Nephron progenitor cell (in vitro differentiated cells): ENCODE measurements around the gene RAPGEF5.

Source experiments
- DNase-seq: peaks from one replicate; pipeline ENCODE4 v3.0.0; 2021
- H3K27ac Mint-ChIP-seq: 2 replicates; pipeline ENCODE4 v1.8.0; 2021; ENCODE audit warnings: mild to moderate bottlenecking, moderate library complexity, mixed read lengths
- H3K27me3 Mint-ChIP-seq: 2 replicates; pipeline ENCODE4 v1.8.0; 2021; ENCODE audit warnings: mild to moderate bottlenecking, low read depth, mixed read lengths; ENCODE audit not compliant: poor library complexity
- H3K36me3 Mint-ChIP-seq: 2 replicates; pipeline ENCODE4 v1.8.0; 2021; ENCODE audit warnings: low read depth, mixed read lengths
- H3K4me1 Mint-ChIP-seq: 2 replicates; pipeline ENCODE4 v1.8.0; 2021; ENCODE audit warnings: mixed read lengths
- H3K4me3 Mint-ChIP-seq: 2 replicates; pipeline ENCODE4 v1.8.0; 2021; ENCODE audit warnings: mild to moderate bottlenecking, moderate library complexity, mixed read lengths
- H3K9me3 Mint-ChIP-seq: 2 replicates; pipeline ENCODE4 v1.8.0; 2021; ENCODE audit warnings: mild to moderate bottlenecking, moderate library complexity, mixed read lengths
- CTCF ChIP-seq: fragments of 200-600 bp; sonication (generic); IDR thresholded peaks from 2 replicates; pipeline ENCODE4 v1.5.0; 2021; ENCODE audit warnings: antibody characterized with exemption

RAPGEF5 gene

GRCh38 chr7:22251281-22251680 is 105.7 kb downstream of the RAPGEF5 start:
- peaks cover 8% of the 10 kb centered on the region for H3K27me3 Mint-ChIP-seq
- H3K9me3 Mint-ChIP-seq = peaks cover 15% of the 10 kb centered on the region
- peaks cover 26% of the 10 kb centered on the region for H3K4me1 Mint-ChIP-seq
- H3K36me3 Mint-ChIP-seq = peaks cover 12% of the 10 kb centered on the region
- no peak for DNase-seq
- no peak overlapping the region for H3K4me3 Mint-ChIP-seq
- no peak for TF ChIP-seq CTCF
- H3K27ac Mint-ChIP-seq = no peak overlapping the region

GRCh38 chr7:22250390-22250789 is 106.6 kb downstream of the RAPGEF5 start:
- peaks cover 20% of the 10 kb centered on the region for H3K4me1 Mint-ChIP-seq
- H3K4me3 Mint-ChIP-seq = no peak overlapping the region
- DNase-seq = no peak
- peaks cover 21% of the 10 kb centered on the region for H3K36me3 Mint-ChIP-seq
- TF ChIP-seq CTCF = no peak
- peaks cover 8% of the 10 kb centered on the region for H3K27me3 Mint-ChIP-seq
- peaks cover 24% of the 10 kb centered on the region for H3K9me3 Mint-ChIP-seq
- H3K27ac Mint-ChIP-seq = no peak overlapping the region

- H3K9me3 Mint-ChIP-seq = peaks cover 30% of the 10 kb centered on the region
- H3K27me3 Mint-ChIP-seq = peaks cover 4% of the 10 kb centered on the region
- no peak for TF ChIP-seq CTCF
- DNase-seq = no peak
- no peak overlapping the region for H3K4me3 Mint-ChIP-seq
- peaks cover 28% of the 10 kb centered on the region for H3K36me3 Mint-ChIP-seq
- H3K4me1 Mint-ChIP-seq = peaks cover 18% of the 10 kb centered on the region
- H3K27ac Mint-ChIP-seq = no peak overlapping the region
Observed at GRCh38 chr7:22248111-22248809, 108.7 kb downstream of the RAPGEF5 start.

- peaks cover 23% of the 10 kb centered on the region for H3K9me3 Mint-ChIP-seq
- no peak overlapping the region for H3K4me3 Mint-ChIP-seq
- DNase-seq = no peak
- peaks cover 28% of the 10 kb centered on the region for H3K36me3 Mint-ChIP-seq
- peaks cover 4% of the 10 kb centered on the region for H3K4me1 Mint-ChIP-seq
- TF ChIP-seq CTCF = no peak
- H3K27ac Mint-ChIP-seq = no peak overlapping the region
- no peaks in the 10 kb centered on the region for H3K27me3 Mint-ChIP-seq
Observed at GRCh38 chr7:22241805-22242390, 115.1 kb downstream of the RAPGEF5 start.

- peaks cover 20% of the 10 kb centered on the region for H3K36me3 Mint-ChIP-seq
- H3K4me1 Mint-ChIP-seq = peaks cover 4% of the 10 kb centered on the region
Observed at GRCh38 chr7:22240904-22241571, 115.9 kb downstream of the RAPGEF5 start.

More at GRCh38 chr7:22240904-22241571, 115.9 kb downstream of the RAPGEF5 start:
- H3K4me3 Mint-ChIP-seq = no peak overlapping the region
- H3K27ac Mint-ChIP-seq = no peak overlapping the region
- H3K27me3 Mint-ChIP-seq = no peaks in the 10 kb centered on the region
- no peak for DNase-seq
- H3K9me3 Mint-ChIP-seq = peaks cover 15% of the 10 kb centered on the region
- TF ChIP-seq CTCF = no peak
